Astrocyte of the hippocampus (primary cell): ENCODE measurements around the gene SUFU.

Experiments
- DNase-seq: peaks from one replicate; pipeline ENCODE4 v3.0.0; 2011; ENCODE audit warnings: low read depth, low spot score

Gene SUFU

GRCh38 chr10:102635377-102635776 is 131.6 kb downstream of the SUFU start:
- DNase-seq: no peak

- no peak for DNase-seq
These were observed 135.8 kb downstream of the SUFU start for GRCh38 chr10:102639537-102639936.

GRCh38 chr10:102641402-102641801 is 137.6 kb downstream of the SUFU start:
- DNase-seq: no peak

GRCh38 chr10:102641880-102642735 is 138.3 kb downstream of the SUFU start:
- peak; percentile 99 for DNase-seq

- DNase-seq: no peak
These were observed 139.1 kb downstream of the SUFU start for GRCh38 chr10:102642736-102643335.

- DNase-seq: peak; percentile 91
These were observed 139.7 kb downstream of the SUFU start for GRCh38 chr10:102643336-102644065.

- DNase-seq: peak; percentile 77
These were observed 140.4 kb downstream of the SUFU start, which contains the start of gene TRIM8 for GRCh38 chr10:102644066-102644645. Gene TRIM8 (plus strand): TSS chr10:102644479. CDS start chr10:102644618, 139 bp downstream.

GRCh38 chr10:102644646-102645387 is 141.0 kb downstream of the SUFU start:
- peak; percentile 92 for DNase-seq

- DNase-seq: peak; percentile 83
These were observed 141.6 kb downstream of the SUFU start for GRCh38 chr10:102645388-102645740.

- peak; percentile 92 for DNase-seq
These were observed 142.2 kb downstream of the SUFU start for GRCh38 chr10:102645741-102646609.

GRCh38 chr10:102646610-102647442 is 143.1 kb downstream of the SUFU start:
- DNase-seq: peak; percentile 78

- DNase-seq: no peak
These were observed 143.9 kb downstream of the SUFU start for GRCh38 chr10:102647443-102648268.

GRCh38 chr10:102648269-102648888 is 144.6 kb downstream of the SUFU start:
- DNase-seq: no peak

- DNase-seq: peak; percentile 40
These were observed 145.4 kb downstream of the SUFU start for GRCh38 chr10:102648889-102649796.

GRCh38 chr10:102649797-102650654 is 146.3 kb downstream of the SUFU start:
- DNase-seq: no peak
